Astrocyte (in vitro differentiated cells and primary cell): ENCODE results near the gene SPPL2C.

ENCODE experiments used
- EZH2 ChIP-seq: IDR thresholded peaks from 2 replicates; pipeline ENCODE4 v1.6.1; 2012; ENCODE audit warnings: mild to moderate bottlenecking, low read length, inconsistent platforms; ENCODE audit not compliant: insufficient read depth
- TF ChIP-seq, protein P1 (sequence below): IDR thresholded peaks from 2 replicates; pipeline ENCODE4 v1.5.1; 2011; ENCODE audit warnings: low read depth, mild to moderate bottlenecking, inconsistent platforms, low read length, moderate library complexity; ENCODE audit not compliant: insufficient read depth

DNA sequence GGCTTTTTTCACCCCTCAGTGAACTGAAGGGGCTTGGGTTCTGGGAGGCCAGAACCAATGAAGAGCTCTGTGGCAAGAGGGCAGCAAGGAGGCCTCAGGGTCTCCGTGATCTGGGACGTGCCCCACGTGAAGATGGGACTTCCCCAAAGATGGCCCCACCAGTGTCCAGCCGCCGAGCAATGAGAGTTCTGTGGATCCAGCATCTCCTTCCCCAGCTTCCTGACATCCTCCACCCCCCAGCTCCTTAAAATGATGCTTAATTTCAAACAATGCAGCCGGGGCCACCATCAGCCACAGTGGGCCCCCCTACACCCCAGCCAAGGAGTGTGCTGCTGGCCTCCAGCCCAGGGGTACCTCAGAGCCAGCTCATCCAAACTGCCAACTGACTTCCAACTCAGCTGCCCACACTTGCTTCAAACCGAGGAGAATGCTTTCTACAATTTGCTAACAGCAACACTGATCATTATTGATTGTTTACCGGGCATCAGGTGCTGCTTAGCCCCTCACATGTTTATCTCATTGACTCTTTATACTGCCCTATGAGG lies 5.9 kb upstream of the SPPL2C start:
- TF ChIP-seq, protein P1, sequence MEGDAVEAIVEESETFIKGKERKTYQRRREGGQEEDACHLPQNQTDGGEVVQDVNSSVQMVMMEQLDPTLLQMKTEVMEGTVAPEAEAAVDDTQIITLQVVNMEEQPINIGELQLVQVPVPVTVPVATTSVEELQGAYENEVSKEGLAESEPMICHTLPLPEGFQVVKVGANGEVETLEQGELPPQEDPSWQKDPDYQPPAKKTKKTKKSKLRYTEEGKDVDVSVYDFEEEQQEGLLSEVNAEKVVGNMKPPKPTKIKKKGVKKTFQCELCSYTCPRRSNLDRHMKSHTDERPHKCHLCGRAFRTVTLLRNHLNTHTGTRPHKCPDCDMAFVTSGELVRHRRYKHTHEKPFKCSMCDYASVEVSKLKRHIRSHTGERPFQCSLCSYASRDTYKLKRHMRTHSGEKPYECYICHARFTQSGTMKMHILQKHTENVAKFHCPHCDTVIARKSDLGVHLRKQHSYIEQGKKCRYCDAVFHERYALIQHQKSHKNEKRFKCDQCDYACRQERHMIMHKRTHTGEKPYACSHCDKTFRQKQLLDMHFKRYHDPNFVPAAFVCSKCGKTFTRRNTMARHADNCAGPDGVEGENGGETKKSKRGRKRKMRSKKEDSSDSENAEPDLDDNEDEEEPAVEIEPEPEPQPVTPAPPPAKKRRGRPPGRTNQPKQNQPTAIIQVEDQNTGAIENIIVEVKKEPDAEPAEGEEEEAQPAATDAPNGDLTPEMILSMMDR: no peak
- TF ChIP-seq EZH2: no peak
